Esophagus mucosa (tissue), 1 donor: ENCODE data around the gene KLK3. TPM values are rescaled to one million over a fixed set of nuclear protein-coding genes. Genes with fewer than 3 reads are reported as not detected.

Source experiments
- ATAC-seq: fragments of 200-7000 bp; cut with Tn5 transposase; one replicate; pipeline ENCODE4 v1.9.1; 2020
- total RNA-seq: library from RNA; stranded (reverse); gene quantifications from one replicate; pipeline ENCODE4 v1.2.4, GENCODE V29; 2023
- donor health status: DM: yes; HTN: yes; CAD: no.

The KLK3 gene
- total RNA-seq, 1 donor from 2014 or later = not detected

- ATAC-seq = no peak
Measured at GRCh38 chr19:50832666-50833065, 22.0 kb upstream of the KLK3 start.

DNA sequence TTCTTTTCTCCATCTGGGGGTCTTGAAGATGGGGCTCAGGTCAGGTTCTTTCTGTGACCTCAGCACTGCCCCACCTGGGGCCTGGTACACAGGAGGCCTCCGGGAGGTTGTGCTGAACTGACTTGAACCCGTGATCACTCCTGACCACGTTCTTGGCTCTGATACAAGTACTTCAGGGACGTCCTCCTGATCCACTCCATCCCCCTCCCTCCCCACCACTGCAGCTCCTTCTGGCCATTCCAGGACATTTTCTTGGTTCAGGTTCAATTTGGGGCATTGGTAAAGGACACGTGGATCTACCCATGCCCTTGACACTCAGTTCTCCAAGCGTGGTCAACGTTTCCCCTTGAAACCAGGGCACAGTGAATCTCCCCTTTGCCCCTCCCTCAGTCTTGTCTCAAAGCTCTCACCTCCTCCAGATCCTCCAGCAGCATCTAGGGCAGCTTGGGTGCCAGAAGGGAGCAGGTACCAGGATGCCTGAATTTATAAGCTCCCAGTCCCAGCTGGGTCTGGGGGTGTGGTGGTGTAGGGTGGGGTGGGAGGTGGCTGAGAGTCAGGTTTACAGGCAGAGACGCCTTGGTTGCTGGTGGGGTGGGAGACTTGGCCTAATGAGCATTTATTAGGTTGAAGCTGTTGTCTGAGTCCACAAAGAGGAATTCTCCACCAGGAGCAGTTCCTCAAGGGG lies 21.5 kb upstream of the KLK3 start, which contains the start of gene KLK15:
TSS of gene KLK15 (minus strand) at position 458 of the 685 bp plus-strand sequence. CDS start 2,082 bp downstream, outside the sequence.
- no peak for ATAC-seq

DNA sequence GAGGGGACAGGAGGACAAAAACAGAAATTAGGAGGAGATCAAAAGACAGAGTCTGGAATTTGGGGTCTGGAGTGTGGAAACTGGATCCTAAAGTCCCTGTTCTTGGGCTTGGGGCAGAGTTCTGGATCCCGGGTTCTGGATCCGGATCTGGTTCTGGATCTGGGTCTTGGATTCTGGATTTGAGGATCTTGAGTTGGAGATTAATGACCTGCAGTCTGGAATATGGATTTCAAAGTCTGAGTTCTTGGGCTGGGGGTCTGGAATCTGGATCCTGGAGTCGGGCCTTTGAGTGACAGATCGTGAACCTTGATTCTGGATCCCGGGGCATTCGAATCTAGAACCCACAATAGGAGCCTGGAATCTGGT lies 20.9 kb upstream of the KLK3 start:
- no peak for ATAC-seq

- ATAC-seq = peak; percentile 7
Measured at GRCh38 chr19:50835103-50835784, 19.5 kb upstream of the KLK3 start.

DNA sequence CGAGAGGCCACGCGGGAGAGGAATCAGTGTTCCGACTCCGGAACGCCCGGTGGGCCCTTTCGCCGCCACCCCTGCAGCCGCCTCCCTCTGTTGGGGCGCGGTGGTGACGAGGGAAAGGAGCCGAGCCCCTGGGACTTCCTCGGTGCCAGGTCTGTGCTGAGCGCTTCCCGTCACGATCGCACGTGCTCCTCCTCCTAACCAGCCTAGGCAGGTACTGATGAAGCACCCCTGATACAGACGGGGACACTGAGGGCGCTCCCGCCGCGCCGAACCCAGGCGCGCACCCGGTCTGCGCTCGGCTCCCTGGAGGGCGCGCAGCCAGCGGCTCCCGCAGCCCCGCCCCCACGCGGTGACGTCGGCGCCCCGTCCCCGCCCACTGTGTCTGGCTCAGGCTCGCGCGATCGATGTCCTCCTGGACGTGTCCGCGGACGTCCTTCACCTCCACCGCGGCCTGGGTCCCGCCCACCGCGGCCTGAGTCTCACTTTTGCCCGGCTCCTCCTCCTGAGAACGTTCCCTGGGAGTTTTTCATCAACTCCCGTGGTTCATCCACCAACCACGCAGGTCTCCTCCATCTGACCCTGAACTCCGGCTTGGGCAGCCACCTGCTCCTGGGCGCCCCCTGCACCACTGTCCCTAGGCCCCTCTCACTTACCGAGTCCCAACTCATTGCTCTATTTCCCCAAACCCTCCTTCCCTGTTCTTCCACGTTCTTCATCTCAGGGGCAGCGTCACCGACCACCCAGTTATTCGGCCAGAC lies 18.8 kb upstream of the KLK3 start:
- ATAC-seq = peak; percentile 90

DNA sequence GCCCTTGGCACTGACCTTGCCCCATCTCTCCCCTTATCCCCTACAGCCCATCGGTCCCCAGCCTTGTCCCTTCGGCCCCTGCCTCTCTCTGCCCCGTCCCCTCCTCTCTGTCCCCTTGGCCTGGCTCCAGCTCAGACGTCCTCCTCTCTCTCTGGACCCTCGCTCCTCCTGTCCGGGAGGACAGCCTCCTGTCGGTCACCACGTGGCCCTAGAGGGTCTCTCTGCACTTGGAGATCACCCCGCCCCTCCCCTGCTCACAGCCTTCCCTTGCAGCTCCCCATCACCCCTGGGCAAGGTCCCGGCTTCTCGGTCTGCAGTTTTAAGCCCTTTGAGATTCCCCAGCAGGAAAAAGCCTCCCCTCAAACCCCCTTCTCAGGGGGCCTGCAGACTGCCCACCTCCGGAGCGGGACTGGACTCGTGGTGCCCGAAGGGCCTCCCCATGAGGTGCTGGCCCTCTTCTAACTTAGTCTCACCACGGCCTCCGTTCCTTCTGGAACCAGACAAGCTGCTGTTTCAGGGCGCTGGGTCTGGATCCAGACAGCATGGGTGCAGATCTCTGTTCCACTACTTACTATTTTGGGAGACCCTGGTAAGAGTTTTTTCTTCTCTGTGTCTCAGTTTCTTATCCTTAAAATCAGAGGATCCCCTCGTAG lies 18.0 kb upstream of the KLK3 start:
- ATAC-seq = peak; percentile 6

- ATAC-seq = peak; percentile 45
Measured at GRCh38 chr19:50837300-50837699, 17.4 kb upstream of the KLK3 start.

DNA sequence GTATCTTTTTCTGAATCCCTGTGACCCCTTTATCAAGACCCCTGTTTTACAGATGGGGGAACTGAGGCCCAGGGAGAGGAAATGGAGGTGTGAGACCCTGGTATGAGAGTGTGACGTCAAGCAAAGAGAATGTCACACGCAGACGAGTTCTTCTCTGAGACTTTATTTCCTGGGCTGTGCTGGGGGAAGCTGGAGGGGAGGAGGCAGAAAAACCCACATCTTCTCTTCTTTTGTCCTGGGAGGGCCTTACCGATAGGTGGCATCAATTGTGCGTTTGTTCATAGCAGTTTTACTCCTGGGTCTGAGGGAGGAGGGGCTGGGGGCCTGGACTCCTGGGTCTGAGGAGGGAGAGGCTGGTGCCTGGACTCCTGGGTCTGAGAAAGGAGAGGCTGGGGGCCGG lies 16.5 kb upstream of the KLK3 start:
- ATAC-seq = no peak

DNA sequence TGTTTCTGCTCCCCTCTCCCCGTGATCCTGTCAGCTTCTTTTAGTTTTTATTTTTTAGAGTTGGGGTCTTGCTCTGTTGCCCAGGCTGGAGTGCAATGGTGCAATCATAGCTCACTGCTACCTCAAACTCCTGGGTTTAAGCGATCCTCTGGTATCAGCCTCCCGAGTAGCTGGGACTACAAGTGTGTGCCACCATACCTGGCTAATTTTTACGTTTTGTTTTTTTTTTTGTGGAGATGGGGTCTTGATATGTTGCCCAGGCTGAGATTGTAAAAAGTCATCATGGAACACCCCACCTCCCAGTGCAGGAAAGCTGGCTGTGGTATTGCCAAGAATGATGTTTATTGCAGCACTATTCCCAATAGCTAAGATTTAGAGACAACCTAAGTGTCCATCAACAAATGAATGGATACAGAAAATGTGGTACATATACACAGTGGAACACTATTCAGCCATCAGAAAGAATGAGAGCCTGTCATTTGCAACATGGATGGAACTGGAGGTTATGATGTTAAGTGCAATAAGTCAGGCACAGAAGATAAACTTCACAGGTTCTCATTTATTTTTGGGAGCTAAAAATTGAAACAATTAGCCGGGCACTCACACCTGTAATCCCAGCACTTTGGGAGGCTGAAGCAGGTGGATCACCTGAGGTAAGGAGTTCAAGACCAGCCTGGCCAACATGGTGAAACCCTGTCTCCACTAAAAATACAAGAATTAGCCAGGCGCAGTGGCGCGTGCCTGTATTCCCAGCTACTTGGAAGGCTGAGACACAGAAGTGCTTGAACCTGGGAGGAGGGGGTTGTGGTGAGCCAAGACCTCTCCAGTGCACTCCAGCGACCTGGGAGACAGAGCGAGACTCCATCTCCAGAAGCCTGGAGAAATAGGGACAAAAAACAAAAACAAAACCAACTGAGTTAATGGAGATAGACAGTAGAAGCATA lies 14.7 kb upstream of the KLK3 start:
- ATAC-seq = no peak

DNA sequence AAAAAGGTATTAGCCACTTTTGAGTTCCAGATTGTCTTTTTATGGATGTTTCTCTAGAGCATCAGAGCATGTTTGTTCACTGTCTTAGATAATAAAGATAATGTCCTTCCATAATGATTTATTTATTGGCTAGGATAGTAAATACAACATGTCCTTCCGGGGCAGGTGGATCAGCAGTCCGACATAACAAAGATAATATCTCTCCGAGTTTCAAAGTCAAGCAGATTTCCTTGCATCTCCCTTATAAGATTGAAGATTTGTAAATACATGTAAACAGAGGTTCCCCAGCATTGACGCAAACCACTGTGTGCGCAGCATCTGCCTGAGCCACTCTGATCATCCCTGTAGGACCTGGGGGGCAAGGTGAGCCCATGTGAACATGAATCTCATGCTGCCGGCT lies 12.6 kb upstream of the KLK3 start:
- ATAC-seq = no peak

DNA sequence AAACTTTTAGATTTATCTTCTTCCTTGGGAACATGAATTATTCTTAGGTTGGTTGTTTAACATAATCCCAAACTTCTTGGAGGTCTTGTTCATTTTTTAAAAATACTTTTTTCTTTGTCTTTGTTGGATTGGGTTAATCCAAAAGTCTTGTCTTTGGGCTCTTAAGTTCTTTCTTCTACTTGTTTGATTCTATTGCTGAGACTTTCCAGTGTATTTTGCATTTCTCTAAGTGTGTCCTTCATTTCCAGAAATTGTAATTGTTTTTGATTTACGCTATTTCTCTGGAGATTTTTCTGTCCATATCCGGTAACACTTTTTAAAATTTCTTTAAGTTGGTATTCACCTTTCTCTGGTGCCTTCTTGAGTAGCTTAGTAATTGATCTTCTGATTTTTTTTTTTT lies 11.5 kb upstream of the KLK3 start:
- no peak for ATAC-seq

GRCh38 chr19:50843701-50844221 lies 11.0 kb upstream of the KLK3 start:
- ATAC-seq = no peak

- no peak for ATAC-seq
Measured at GRCh38 chr19:50844296-50844935, 10.3 kb upstream of the KLK3 start.

- no peak for ATAC-seq
Measured at GRCh38 chr19:50850738-50851137, 4.0 kb upstream of the KLK3 start.

GRCh38 chr19:50851620-50852019 lies 3.1 kb upstream of the KLK3 start:
- peak; percentile 36 for ATAC-seq

DNA sequence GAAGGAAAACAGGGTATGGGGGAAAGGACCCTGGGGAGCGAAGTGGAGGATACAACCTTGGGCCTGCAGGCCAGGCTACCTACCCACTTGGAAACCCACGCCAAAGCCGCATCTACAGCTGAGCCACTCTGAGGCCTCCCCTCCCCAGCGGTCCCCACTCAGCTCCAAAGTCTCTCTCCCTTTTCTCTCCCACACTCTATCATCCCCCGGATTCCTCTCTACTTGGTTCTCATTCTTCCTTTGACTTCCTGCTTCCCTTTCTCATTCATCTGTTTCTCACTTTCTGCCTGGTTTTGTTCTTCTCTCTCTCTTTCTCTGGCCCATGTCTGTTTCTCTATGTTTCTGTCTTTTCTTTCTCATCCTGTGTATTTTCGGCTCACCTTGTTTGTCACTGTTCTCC lies 2.7 kb downstream of the KLK3 start:
- ATAC-seq = no peak

DNA sequence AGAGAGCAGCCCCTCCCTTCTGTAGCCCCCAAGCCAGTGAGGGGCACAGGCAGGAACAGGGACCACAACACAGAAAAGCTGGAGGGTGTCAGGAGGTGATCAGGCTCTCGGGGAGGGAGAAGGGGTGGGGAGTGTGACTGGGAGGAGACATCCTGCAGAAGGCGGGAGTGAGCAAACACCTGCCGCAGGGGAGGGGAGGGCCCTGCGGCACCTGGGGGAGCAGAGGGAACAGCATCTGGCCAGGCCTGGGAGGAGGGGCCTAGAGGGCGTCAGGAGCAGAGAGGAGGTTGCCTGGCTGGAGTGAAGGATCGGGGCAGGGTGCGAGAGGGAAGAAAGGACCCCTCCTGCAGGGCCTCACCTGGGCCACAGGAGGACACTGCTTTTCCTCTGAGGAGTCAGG lies 4.2 kb downstream of the KLK3 start:
- no peak for ATAC-seq

DNA sequence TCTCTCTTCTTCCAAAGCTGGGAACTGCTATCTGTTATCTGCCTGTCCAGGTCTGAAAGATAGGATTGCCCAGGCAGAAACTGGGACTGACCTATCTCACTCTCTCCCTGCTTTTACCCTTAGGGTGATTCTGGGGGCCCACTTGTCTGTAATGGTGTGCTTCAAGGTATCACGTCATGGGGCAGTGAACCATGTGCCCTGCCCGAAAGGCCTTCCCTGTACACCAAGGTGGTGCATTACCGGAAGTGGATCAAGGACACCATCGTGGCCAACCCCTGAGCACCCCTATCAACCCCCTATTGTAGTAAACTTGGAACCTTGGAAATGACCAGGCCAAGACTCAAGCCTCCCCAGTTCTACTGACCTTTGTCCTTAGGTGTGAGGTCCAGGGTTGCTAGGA lies 5.1 kb downstream of the KLK3 start:
- ATAC-seq = no peak

GRCh38 chr19:50861010-50861409 lies 6.3 kb downstream of the KLK3 start:
- ATAC-seq = peak; percentile 75

DNA sequence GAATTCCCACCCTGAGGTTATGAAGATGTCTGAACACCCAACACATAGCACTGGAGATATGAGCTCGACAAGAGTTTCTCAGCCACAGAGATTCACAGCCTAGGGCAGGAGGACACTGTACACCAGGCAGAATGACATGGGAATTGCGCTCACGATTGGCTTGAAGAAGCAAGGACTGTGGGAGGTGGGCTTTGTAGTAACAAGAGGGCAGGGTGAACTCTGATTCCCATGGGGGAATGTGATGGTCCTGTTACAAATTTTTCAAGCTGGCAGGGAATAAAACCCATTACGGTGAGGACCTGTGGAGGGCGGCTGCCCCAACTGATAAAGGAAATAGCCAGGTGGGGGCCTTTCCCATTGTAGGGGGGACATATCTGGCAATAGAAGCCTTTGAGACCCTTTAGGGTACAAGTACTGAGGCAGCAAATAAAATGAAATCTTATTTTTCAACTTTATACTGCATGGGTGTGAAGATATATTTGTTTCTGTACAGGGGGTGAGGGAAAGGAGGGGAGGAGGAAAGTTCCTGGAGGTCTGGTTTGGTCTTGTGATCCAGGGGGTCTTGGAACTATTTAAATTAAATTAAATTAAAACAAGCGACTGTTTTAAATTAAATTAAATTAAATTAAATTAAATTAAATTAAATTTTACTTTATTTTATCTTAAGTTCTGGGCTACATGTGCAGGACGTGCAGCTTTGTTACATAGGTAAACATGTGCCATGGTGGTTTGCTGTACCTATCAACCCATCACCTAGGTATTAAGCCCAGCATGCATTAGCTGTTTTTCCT lies 7.0 kb downstream of the KLK3 start:
- no peak for ATAC-seq
